Retinal pigment epithelial cell (primary cell): ENCODE measurements around the gene SEC14L5.
"Not testable (repeated sequence)": the region's sequence is repeated elsewhere in the genome, so short reads cannot be mapped to it uniquely, and the experiment has no call there.

ENCODE experiments used
- DNase-seq: peaks from one replicate; pipeline ENCODE4 v3.0.0-alpha.2; 2010; ENCODE audit warnings: low read depth
- H3K4me3 ChIP-seq: 2 replicates; pipeline ENCODE4 v1.5.1; 2011; ENCODE audit warnings: mild to moderate bottlenecking, low read length, control low read depth, moderate library complexity
- TF ChIP-seq, protein P1 (sequence below): conservative IDR thresholded peaks from 2 replicates; pipeline ENCODE4 v1.5.1; 2011; ENCODE audit warnings: low read depth, low read length, control low read depth, inconsistent platforms

The SEC14L5 gene

GRCh38 chr16:4928227-4928626 is 29.9 kb upstream of the SEC14L5 start:
- TF ChIP-seq, protein P1, sequence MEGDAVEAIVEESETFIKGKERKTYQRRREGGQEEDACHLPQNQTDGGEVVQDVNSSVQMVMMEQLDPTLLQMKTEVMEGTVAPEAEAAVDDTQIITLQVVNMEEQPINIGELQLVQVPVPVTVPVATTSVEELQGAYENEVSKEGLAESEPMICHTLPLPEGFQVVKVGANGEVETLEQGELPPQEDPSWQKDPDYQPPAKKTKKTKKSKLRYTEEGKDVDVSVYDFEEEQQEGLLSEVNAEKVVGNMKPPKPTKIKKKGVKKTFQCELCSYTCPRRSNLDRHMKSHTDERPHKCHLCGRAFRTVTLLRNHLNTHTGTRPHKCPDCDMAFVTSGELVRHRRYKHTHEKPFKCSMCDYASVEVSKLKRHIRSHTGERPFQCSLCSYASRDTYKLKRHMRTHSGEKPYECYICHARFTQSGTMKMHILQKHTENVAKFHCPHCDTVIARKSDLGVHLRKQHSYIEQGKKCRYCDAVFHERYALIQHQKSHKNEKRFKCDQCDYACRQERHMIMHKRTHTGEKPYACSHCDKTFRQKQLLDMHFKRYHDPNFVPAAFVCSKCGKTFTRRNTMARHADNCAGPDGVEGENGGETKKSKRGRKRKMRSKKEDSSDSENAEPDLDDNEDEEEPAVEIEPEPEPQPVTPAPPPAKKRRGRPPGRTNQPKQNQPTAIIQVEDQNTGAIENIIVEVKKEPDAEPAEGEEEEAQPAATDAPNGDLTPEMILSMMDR = no peak
- H3K4me3 ChIP-seq = no peak overlapping the region
- no peak for DNase-seq

DNA sequence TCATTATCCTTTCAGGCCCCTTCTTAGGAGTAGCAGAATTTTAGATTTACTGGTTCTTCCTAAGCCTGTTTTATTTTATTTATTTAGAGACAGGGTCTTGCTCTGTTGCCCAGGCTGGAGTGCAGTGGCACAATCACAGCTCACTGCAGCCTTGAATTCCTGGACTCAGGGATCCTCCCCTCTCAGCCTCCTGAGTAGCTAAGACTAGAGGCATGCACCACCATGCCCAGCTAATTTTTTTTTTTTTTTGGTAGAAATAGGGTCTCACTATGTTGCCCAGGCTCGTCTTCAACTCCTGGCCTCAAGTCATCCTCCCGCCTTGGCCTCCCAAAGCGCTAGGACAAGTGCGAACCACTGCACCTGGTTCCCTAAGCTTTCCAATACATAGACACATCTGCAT is 28.5 kb upstream of the SEC14L5 start:
- DNase-seq, H3K4me3 ChIP-seq: not testable (repeated sequence)

GRCh38 chr16:4931381-4931780 is 26.7 kb upstream of the SEC14L5 start:
- DNase-seq = no peak
- TF ChIP-seq, protein P1 = no peak
- no peak overlapping the region for H3K4me3 ChIP-seq

- TF ChIP-seq, protein P1 = no peak
- no peak for DNase-seq
- no peak overlapping the region for H3K4me3 ChIP-seq
These were observed 24.7 kb upstream of the SEC14L5 start for GRCh38 chr16:4933433-4933832.

DNA sequence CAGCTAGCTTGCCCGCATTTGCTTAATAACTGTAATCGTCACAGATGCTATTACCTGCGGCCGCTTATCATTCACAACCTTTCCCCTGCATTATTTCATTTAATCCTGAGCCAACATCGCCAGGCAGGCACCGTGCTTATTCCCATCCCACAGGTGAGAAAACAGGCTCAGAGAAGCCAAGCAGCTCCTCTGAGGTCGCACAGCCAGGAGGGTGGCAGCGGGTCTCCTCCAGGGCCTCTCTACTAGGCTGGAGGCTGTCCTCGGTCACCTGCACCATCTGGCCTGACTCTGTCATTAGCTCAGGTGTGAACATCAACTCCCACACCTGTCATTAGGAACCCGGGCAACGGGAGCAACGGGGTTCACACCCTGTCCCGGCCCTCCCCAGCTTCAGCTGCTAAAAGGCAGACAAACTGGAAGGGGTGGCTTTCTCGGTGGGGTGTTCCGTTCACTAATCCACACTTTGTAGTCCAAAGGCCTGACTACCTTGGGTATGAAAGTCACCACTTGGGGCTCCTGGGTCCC is 24.2 kb upstream of the SEC14L5 start:
- DNase-seq = no peak
- TF ChIP-seq, protein P1 = no peak
- no peak overlapping the region for H3K4me3 ChIP-seq

DNA sequence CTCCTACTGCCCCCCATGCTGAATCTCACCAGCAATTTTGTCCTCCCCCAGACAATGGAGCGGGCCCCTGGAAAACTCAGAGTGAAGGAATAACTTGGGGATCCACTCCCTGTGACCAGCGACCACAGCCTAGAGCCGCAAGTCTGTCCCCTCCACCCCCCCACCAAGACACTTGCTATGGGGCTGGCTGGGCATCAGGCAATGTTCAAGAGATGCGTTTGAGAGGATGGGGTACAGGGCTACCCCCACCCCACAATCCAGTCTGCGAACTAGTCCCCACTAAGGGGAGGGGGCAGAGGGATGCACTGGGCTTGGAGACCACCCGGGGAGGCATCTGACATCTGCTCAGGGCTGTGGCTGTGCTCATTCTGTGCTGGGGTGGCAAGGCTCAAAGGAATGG is 23.5 kb upstream of the SEC14L5 start:
- TF ChIP-seq, protein P1 = no peak
- no peak for DNase-seq

DNA sequence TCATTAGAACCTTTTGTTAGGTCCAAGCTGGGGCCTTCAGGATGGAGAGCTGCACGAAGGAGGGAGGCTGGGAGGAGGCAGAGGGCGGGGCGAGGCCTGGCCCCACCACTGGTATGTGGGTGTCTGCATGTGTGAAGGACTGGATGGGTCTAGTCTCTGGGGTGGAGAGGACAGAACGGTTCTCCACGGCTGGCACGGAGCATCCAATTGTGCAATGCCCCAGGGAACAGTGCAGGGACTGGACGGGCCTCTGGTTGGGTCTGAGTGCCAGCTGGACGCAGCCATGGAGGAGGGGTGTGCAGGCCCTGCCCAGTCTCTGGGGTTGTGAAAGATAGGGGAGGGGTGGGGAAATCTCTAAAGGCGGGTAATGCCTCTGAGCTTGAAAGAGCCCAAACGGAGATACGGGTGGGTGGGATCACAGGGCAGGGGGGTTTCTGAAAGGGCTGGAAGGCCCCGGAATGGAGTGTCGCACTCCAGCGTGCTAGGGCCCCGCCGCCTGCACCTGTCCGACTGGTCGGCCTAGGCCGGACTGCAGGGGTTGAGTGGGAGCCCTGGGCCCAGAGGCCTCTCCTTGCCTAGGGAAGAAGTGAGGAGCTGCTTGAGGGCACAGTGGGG is 22.8 kb upstream of the SEC14L5 start:
- TF ChIP-seq, protein P1 = no peak
- H3K4me3 ChIP-seq = peak overlapping the region; percentile 78
- DNase-seq = no peak

More for the DNA sequence above, 23.5 kb upstream of the SEC14L5 start:
- no peak overlapping the region for H3K4me3 ChIP-seq
